HG03521 (cell line): Measurements from ENCODE around the gene FNDC4.
"Not testable (repeated sequence)": the region's sequence is repeated elsewhere in the genome, so short reads cannot be mapped to it uniquely, and the experiment has no call there.

ENCODE experiments used
- ATAC-seq: cut with Tn5 transposase; IDR thresholded peaks from one replicate; pipeline ENCODE4 v1.9.1; 2021; ENCODE audit warnings: mild to moderate bottlenecking, moderate library complexity; ENCODE audit not compliant: unreplicated experiment

Gene FNDC4

DNA sequence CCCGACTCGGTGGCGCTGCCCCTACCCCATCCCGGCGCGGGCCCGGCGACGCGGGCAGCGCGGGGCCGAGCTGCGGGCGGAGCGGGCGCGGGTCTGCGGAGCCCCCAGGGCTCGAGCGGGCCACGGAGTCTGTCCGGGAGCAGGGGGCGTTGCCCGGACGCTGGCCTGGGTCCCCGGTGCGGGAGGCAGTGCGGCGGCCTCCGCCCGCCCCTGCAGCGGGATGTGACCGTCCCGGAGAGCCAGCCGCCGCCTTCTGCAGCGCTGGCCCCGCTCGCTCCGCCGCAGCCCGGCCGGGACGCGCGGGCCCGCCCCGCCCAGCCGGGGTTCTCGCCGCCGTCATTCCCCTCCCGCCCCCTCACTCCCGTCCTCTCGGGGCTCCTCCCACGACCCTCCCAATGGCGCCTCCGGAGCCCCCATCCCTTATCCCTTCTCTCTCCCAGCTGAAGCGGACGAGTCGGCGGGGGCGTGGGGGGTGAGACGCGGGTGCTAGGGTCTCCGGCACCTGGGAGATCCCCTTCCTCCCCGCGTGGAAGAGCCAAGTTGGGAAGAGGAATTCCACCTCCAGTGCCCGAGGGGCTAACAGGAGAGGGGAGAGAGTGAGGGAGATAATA lies at the start of gene FNDC4:
Gene FNDC4 (minus strand): TSS at position 257 of the 611 bp plus-strand sequence. CDS start 521 bp downstream, outside the sequence.
- ATAC-seq: no peak

DNA sequence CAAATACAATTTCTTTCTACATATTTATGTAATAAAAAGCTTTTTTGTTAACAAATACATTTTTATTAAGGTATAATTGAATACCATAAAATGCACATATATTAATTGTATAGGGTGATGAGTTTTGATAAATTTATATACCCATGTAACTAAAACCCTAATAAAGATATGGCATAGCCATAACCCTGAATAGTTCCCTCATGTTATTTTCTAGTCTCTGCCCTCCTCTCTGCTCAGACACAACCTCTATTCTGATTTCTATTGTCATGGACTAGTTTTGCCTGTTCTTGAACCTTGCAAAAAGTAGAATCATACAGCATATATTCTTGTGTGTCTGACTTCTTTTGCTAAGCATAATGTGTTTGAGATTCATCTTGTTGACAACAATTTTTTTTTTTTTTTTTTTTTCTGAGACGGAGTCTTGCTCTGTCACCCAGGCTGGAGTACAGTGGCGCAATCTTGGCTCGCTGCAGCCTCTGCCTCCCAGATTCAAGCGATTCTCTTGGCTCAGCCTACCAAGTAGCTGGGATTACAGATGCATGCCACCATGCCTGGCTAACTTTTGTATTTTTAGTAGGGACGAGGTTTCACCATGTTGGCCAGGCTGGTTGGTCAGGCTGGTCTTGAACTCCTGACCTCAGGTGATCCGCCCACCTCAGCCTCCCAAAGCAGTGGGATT lies 49.3 kb upstream of the FNDC4 start:
- ATAC-seq: no peak

DNA sequence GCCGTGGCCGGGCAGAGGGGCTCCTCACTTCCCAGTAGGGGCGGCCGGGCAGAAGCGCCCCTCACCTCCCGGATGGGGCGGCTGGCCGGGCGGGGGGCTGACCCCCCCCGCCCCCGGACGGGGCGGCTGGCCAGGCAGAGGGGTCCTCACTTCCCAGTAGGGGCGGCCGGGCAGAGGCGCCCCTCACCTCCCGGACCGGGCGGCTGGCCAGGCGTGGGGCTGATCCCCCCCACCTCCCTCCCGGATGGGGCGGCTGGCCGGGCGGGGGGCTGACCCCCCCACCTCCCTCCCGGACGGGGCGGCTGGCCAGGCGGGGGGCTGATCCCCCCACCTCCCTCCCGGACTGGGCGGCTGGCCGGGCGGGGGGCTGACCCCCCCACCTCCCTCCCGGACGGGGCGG lies 44.6 kb upstream of the FNDC4 start:
- ATAC-seq: not testable (repeated sequence)

DNA sequence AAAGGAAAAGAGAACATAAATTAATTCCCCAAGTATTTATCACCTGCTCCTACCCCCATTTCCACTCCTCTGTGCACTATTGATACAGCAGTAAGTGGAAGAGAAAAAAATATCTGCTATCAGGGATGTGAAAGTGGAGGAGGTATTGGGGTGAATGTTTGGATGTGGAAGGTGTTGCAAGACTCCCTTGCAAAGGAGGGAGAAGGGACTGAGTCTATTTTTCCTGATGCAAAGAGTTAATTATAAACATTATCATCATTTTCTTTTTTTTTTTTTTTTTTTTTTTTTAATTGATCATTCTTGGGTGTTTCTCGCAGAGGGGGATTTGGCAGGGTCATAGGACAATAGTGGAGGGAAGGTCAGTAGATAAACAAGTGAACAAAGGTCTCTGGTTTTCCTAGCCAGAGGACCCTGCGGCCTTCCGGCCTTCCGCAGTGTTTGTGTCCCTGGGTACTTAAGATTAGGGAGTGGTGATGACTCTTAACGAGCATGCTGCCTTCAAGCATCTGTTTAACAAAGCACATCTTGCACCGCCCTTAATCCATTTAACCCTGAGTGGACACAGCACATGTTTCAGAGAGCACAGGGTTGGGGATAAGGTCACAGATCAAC lies 43.9 kb upstream of the FNDC4 start:
- ATAC-seq: not testable (repeated sequence)

GRCh38 chr2:27537287-27537686 lies 42.3 kb upstream of the FNDC4 start:
- ATAC-seq: no peak

GRCh38 chr2:27531983-27532382 lies 37.0 kb upstream of the FNDC4 start:
- no peak for ATAC-seq

GRCh38 chr2:27527182-27527581 lies 32.2 kb upstream of the FNDC4 start:
- ATAC-seq: no peak

DNA sequence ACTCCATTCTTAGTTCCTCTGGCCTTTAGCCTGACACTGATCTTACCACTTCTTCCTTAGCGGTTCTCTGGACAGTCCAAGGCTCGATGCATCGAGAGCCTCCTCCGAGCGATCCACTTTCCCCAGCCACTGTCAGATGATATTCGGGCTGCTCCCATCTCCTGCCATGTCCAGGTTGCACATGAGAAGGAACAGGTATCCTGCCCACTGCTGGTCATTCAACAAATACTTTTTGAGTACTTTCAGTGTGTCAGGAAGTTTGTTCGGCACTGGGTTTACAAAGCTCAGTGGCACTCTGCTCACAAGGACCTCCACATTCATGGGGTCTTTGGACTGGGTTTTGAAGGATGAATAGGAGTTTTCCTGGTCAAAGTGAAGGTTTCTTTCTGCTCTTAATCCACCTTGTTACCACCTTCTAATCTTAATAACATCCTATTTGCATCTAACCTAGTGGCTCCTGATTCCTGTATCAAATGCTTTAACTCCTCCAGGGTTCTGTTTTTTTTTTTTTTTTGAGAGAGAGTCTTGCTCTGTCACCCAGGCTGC lies 27.5 kb upstream of the FNDC4 start:
- ATAC-seq: no peak

DNA sequence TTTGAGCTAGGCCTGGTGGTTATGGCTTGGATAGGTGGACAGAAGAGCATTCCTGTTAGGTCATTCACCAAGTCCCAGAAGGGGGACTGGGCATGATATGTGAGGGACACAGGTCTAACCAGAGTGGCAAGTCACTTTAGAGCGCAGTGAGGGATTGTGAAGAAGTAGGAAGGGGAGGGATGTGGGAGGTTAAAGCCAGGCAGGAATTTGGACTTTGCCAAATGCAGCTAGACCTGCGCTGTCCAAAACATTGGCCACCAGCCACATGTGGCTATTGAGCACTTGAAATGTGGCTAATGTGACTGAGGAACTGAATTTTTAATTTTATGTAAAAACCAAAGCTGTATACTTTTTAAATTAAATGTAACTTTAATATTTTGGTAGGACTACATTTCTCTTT lies 25.3 kb upstream of the FNDC4 start:
- no peak for ATAC-seq

GRCh38 chr2:27518782-27519113 lies 23.7 kb upstream of the FNDC4 start:
- no peak for ATAC-seq

- no peak for ATAC-seq
Measured at GRCh38 chr2:27518113-27518781, 23.2 kb upstream of the FNDC4 start.

DNA sequence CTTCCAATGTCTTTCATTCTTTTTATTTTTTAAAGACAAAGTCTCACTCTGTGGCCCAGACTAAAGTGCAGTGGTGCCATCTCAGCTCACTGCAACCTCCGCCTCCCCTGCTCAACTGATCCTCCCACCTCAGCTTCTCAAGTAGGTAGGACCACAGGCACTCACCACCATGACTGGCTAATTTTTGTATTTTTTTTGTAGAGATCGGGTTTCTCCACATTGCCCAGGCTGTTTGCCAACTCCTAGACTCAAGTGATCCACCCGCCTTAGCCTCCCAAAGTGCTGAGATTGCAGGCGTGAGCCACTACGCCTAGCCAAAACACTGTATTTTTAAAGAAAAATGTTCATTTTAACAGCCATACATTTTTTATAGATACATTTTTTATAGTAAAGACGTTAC lies 14.3 kb upstream of the FNDC4 start:
- no peak for ATAC-seq

DNA sequence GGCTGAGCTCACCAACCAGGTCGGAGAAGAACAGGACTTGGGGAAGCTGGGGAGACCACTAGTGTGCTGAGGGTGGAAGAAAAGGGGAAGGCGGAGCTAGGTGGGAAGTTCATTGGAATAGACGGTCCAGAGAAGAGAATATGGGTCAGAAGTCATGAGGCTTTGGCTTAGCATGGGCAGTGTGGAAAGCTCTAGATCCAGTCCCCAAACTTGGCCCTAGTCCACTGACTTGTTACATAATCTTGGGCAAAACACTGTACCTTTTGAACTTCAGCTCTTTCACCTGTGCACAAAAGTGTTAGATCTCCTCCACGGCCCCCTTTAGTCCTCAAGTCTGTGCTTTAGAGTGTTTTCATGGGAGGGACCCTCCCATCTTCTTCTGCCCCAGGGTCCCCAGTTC lies 12.3 kb upstream of the FNDC4 start:
- no peak for ATAC-seq

DNA sequence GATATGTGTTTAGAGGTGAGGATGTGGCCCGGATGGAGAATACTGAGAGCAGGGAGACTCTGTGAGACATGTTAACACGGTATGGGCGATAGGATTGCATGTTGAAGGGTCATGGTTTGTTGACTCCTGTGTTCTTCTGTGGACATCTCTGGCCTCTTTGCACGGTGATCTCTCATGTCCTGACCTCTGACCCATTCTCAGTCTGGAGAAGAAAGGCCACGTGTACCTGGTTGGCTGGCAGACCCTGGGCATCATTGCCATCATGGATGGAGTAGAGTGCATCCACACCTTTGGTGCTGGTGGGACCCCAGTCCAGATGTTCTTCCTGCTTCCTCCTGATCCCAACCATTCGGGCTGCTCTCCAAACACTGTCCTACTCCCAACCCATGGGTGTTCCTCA lies 11.6 kb upstream of the FNDC4 start:
- no peak for ATAC-seq

DNA sequence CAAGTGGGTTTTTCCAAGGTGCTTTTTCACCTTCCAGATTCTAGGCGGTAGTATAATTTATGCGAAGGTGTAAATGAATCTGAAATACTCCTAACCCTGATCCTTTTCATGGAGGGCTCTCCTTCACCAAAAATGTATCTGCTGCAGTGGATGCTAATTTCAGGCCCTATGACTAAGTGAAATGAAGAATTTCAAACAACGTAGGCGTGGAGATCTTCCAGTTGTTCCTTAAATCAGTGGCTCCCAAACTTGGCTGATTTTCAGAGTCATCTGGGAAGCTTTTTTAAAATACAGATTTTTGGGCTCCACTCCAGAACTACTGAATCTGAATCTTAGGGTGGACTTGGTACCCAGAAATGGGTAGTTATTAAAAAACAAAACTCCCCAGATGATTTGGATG lies 7.1 kb upstream of the FNDC4 start:
- no peak for ATAC-seq

- ATAC-seq: no peak
Measured at GRCh38 chr2:27501042-27501441, 6.0 kb upstream of the FNDC4 start.

- ATAC-seq: no peak
Measured at GRCh38 chr2:27498975-27499374, 4.0 kb upstream of the FNDC4 start.

GRCh38 chr2:27497288-27497627 lies 2.3 kb upstream of the FNDC4 start:
- ATAC-seq: no peak

- no peak for ATAC-seq
Measured at GRCh38 chr2:27496357-27497287, 1.6 kb upstream of the FNDC4 start, which contains the start of gene GCKR. GCKR (plus strand) TSS chr2:27496839; CDS start chr2:27496905, 66 bp downstream.

- no peak for ATAC-seq
Measured at GRCh38 chr2:27495840-27496356, 898 bp upstream of the FNDC4 start.
